HepG2 (cell line): ENCODE measurements around the gene CFAP61. TPM values are rescaled to one million over a fixed set of nuclear protein-coding genes. Genes with fewer than 3 reads are reported as not detected.

Source experiments
- ATAC-seq: fragments of 200-7000 bp; cut with Tn5 transposase; 3 replicates; pipeline ENCODE4 v1.9.1; 2020; ENCODE audit warnings: mild to moderate bottlenecking, moderate library complexity
- BruUV-seq: library from RNA; stranded (reverse); fragments of 400-500 nt; replicated peaks from 2 replicates; lab custom pipeline; 2021; lab: Mats Ljungman, UMichigan
- CTCF ChIA-PET: fragments of 300-600 bp; formaldehyde crosslinking; extraction: SDS; loops from one replicate; lab custom pipeline; 2021; ENCODE audit warnings: low total read pairs, inconsistent platforms, low intra/inter-chr PET ratio; lab: Yijun Ruan, JAX
- POLR2A ChIA-PET: fragments of 350-600 bp; sonication (Branson Sonifier 250); formaldehyde crosslinking; loops from one replicate; lab custom pipeline; 2020; ENCODE audit warnings: antibody characterized with exemption, inconsistent platforms; lab: Yijun Ruan, JAX
- DNase-seq: peaks from one replicate; pipeline ENCODE4 v3.0.0-alpha.2; 2015; ENCODE audit warnings: low spot score
- FAIRE-seq: peaks from 3 replicates; lab custom pipeline; 2011; peaks lifted over from hg19 to GRCh38; lab: Jason Lieb, UNC
- H2AFZ ChIP-seq: one replicate; pipeline ENCODE4 v1.6.1; 2011; ENCODE audit warnings: low read length, inconsistent platforms
- H3K27ac ChIP-seq: fragments of 300-600 bp; 3 replicates; pipeline ENCODE4 v1.8.0; 2011; ENCODE audit warnings: mixed run types, mild to moderate bottlenecking, mixed read lengths, low read length, inconsistent platforms; ENCODE audit not compliant: insufficient read depth; ENCODE audit errors: extremely low read length
- H3K27me3 ChIP-seq, 2 experiments: fragments of 200-600 bp in 1 of 2; 2 replicates in 1 of 2; 3 replicates in 1 of 2; pipeline versions ENCODE4 v1.6.0 to v1.8.0; 2011; ENCODE audit warnings: low read length in 2 of 2, mild to moderate bottlenecking in 2 of 2, moderate library complexity in 2 of 2, inconsistent platforms in 1 of 2; ENCODE audit not compliant: insufficient read depth in 2 of 2, control insufficient read depth in 1 of 2
- H3K36me3 ChIP-seq, 2 experiments: fragments of 200-600 bp in 1 of 2; replicated peaks in 1 of 2; 2 replicates in 1 of 2; 3 replicates in 1 of 2; pipeline versions ENCODE4 v1.5.1 to v1.8.0; 2011; ENCODE audit warnings: low read length in 2 of 2, inconsistent platforms in 1 of 2; ENCODE audit not compliant: insufficient read depth in 2 of 2, control insufficient read depth in 1 of 2
- H3K4me1 ChIP-seq: 2 replicates; pipeline ENCODE4 v1.5.1; 2012; ENCODE audit warnings: low read length, inconsistent platforms; ENCODE audit not compliant: insufficient read depth
- H3K4me2 ChIP-seq: 2 replicates; pipeline ENCODE4 v1.6.0; 2011; ENCODE audit warnings: low read depth, low read length, inconsistent platforms
- H3K4me3 ChIP-seq, 3 experiments: fragments of 200-600 bp in 1 of 3; sonication (generic), shearing (Covaris generic) in 1 of 3; replicated peaks in 1 of 3; 2 replicates each; pipeline ENCODE4 v1.5.1; 2011 to 2016; ENCODE audit warnings: low read length in 3 of 3, inconsistent platforms in 2 of 3, low read depth in 2 of 3, mild to moderate bottlenecking in 2 of 3, control low read depth in 1 of 3, mixed read lengths in 1 of 3; ENCODE audit not compliant: insufficient read depth in 1 of 3
- H3K79me2 ChIP-seq: one replicate; pipeline ENCODE4 v1.6.1; 2011; ENCODE audit warnings: low read length, inconsistent platforms; ENCODE audit not compliant: insufficient read depth
- H3K9ac ChIP-seq: 2 replicates; pipeline ENCODE4 v1.6.0; 2011; ENCODE audit warnings: mild to moderate bottlenecking, low read depth, low read length, inconsistent platforms; ENCODE audit not compliant: insufficient read depth
- H3K9me3 ChIP-seq: 2 replicates; pipeline ENCODE4 v1.5.1; 2012; ENCODE audit warnings: mild to moderate bottlenecking, low read length
- H4K20me1 ChIP-seq: 2 replicates; pipeline ENCODE4 v1.6.0; 2011; ENCODE audit warnings: inconsistent platforms, mild to moderate bottlenecking, low read length, moderate library complexity; ENCODE audit not compliant: insufficient read depth
- AKNA ChIP-seq: sonication (generic); formaldehyde crosslinking; IDR thresholded peaks from 2 replicates; pipeline ENCODE4 v1.4.0; 2020; ENCODE audit warnings: missing genetic modification reagents, borderline replicate concordance
- MXD1 ChIP-seq: sonication (generic); formaldehyde crosslinking; IDR thresholded peaks from 2 replicates; pipeline ENCODE4 v1.4.0; 2020; ENCODE audit warnings: mild to moderate bottlenecking, missing genetic modification reagents
- USF2 ChIP-seq, 2 experiments: sonication (generic) in 1 of 2; formaldehyde crosslinking in 1 of 2; IDR thresholded peaks; 2 replicates each; pipeline versions ENCODE4 v1.5.1 to v1.6.1; 2011 to 2020; ENCODE audit warnings: borderline replicate concordance in 1 of 2, low read depth in 1 of 2, low read length in 1 of 2, mild to moderate bottlenecking in 1 of 2, missing genetic modification reagents in 1 of 2, moderate library complexity in 1 of 2
- WGBS: methylation state at CpG from one replicate; pipeline ENCODE4 v1.1.6; 2017; ENCODE audit warnings: low lambda C conversion rate; 5-methylcytosine and 5-hydroxymethylcytosine counted together
- in situ Hi-C: cut with HindIII; loops from 2 replicates; pipeline ENCODE4 v1.10.0; 2017; ENCODE audit warnings: low pct_unique_long_range_greater_than_20kb; ENCODE audit not compliant: extremely low pct_ligation_motif_present
- intact Hi-C: fragments of 100-400 bp; cut with micrococcal nuclease; formaldehyde crosslinking; loops from one replicate; pipeline ENCODE4 v1.10.0; 2022; ENCODE audit not compliant: unreplicated experiment
- polyA plus RNA-seq, 8 experiments: library from polyadenylated mRNA; depleted of rRNA in 3 of 8; stranded (reverse) in 7 of 8; unstranded in 1 of 8; fragments of >200 nt; fragmentation: Illumina TruSeq in 4 of 8; extraction: Trizol in 4 of 8; gene quantifications; 2 replicates each; pipeline versions ENCODE4 v1.2.1 to v1.2.3, GENCODE V29; 2011 to 2016; ENCODE audit warnings: low read depth in 4 of 8, missing spikeins in 1 of 8, mixed read lengths in 1 of 8; ENCODE audit not compliant: insufficient read depth in 1 of 8
- total RNA-seq, 5 experiments: library from RNA; depleted of rRNA; stranded (reverse); fragments of >200 nt; fragmentation: Illumina TruSeq; extraction: Trizol; gene quantifications; 2 replicates each; pipeline ENCODE4 v1.2.3, GENCODE V29; 2016; ENCODE audit warnings: low read depth in 1 of 5

CFAP61 gene
- total and polyA plus RNA-seq, 2 of the 13 experiments (the other 11 are each of a cell fraction or from before 2014, with no cell fraction given), result 0.27 TPM; not detected in 1

- H3K27me3 ChIP-seq, result peaks cover 0 to 21% of the 10 kb centered on the region in 2 experiments; a peak in 2 of 5 replicates
- BruUV-seq, result no TSS peak
Observed at GRCh38 chr20:20211988-20212518, 159.7 kb downstream of the CFAP61 start.

More at GRCh38 chr20:20211988-20212518, 159.7 kb downstream of the CFAP61 start:
- H3K4me1 ChIP-seq, result no peaks in the 10 kb centered on the region
- no peaks in the 10 kb centered on the region for H3K79me2 ChIP-seq
- CTCF ChIA-PET, result no interaction called here
- no peak overlapping the region for H3K4me2 ChIP-seq
- no peak for DNase-seq
- H3K4me3 ChIP-seq, result no peak overlapping the region
- 38% methylated on average over 11 of the region's 11 CpGs for WGBS
- POLR2A ChIA-PET, result no interaction called here
- in situ Hi-C loops, result no loop called here
- no peaks in the 10 kb centered on the region for H4K20me1 ChIP-seq
- TF ChIP-seq USF2 (IDR thresholded peaks at IDR 0.05; ENCODE audit: low read depth, low read length), result 0 out of 2 replicates have a peak, but pooled peaks have one; percentile 3
- TF ChIP-seq USF2 (CRISPR knock-in tag; IDR thresholded peaks at IDR 0.05; ENCODE audit: borderline replicate concordance), result no peak
- no peak for TF ChIP-seq AKNA (CRISPR knock-in tag)
- TF ChIP-seq MXD1 (CRISPR knock-in tag), result no peak
- no peak overlapping the region for H3K9ac ChIP-seq
- peak; percentile 63 for ATAC-seq
- H2AFZ ChIP-seq, result no peak overlapping the region
- H3K36me3 ChIP-seq, result no peaks in the 10 kb centered on the region
- no peaks in the 10 kb centered on the region for H3K9me3 ChIP-seq
- no peak overlapping the region for H3K27ac ChIP-seq
- intact Hi-C loops, result no loop called here
- no peak for FAIRE-seq
